HEK293T (cell line): ENCODE results near the gene SEMA4A.

Source experiments
- CTCF ChIA-PET: fragments of 350-600 bp; formaldehyde crosslinking; extraction: SDS; loops from one replicate; lab custom pipeline; 2021; ENCODE audit warnings: antibody characterized with exemption, inconsistent platforms; lab: Yijun Ruan, JAX
- POLR2A ChIA-PET: fragments of 350-600 bp; formaldehyde crosslinking; extraction: SDS; loops from one replicate; lab custom pipeline; 2020; ENCODE audit warnings: antibody characterized with exemption, inconsistent platforms; lab: Yijun Ruan, JAX
- DNase-seq: peaks from one replicate; pipeline ENCODE4 v3.0.0; 2012; ENCODE audit warnings: mixed read lengths; ENCODE audit errors: extremely low spot score
- ARNT ChIP-seq: fragments of 450-650 bp; IDR thresholded peaks from 2 replicates; pipeline ENCODE4 v1.6.1; 2017; ENCODE audit warnings: mild to moderate bottlenecking
- BHLHE40 ChIP-seq: fragments of 450-650 bp; IDR thresholded peaks from 2 replicates; pipeline ENCODE4 v1.6.1; 2016; ENCODE audit warnings: mild to moderate bottlenecking, moderate library complexity, borderline replicate concordance
- CTBP1 ChIP-seq: fragments of 450-650 bp; IDR thresholded peaks from 2 replicates; pipeline ENCODE4 v1.6.1; 2016; ENCODE audit warnings: borderline replicate concordance
- ELF4 ChIP-seq: fragments of 450-650 bp; IDR thresholded peaks from 2 replicates; pipeline ENCODE4 v1.6.1; 2017; ENCODE audit warnings: antibody characterized with exemption
- FOXA1 ChIP-seq: fragments of 450-650 bp; IDR thresholded peaks from 2 replicates; pipeline ENCODE4 v1.6.1; 2016; ENCODE audit warnings: mild to moderate bottlenecking
- FOXK2 ChIP-seq: fragments of 450-650 bp; IDR thresholded peaks from 2 replicates; pipeline ENCODE4 v1.6.1; 2016; ENCODE audit warnings: mild to moderate bottlenecking
- FOXM1 ChIP-seq: fragments of 450-650 bp; IDR thresholded peaks from 2 replicates; pipeline ENCODE4 v1.6.1; 2017; ENCODE audit warnings: mild to moderate bottlenecking, borderline replicate concordance
- HDGF ChIP-seq: fragments of 450-650 bp; IDR thresholded peaks from 2 replicates; pipeline ENCODE4 v1.6.1; 2017; ENCODE audit warnings: antibody characterized with exemption, borderline replicate concordance
- L3MBTL2 ChIP-seq: fragments of 450-650 bp; conservative IDR thresholded peaks from 2 replicates; pipeline ENCODE4 v1.6.1; 2016; ENCODE audit warnings: mild to moderate bottlenecking
- LEF1 ChIP-seq: fragments of 450-650 bp; IDR thresholded peaks from 2 replicates; pipeline ENCODE4 v1.6.1; 2017; ENCODE audit warnings: mild to moderate bottlenecking, borderline replicate concordance
- NFRKB ChIP-seq: fragments of 450-650 bp; IDR thresholded peaks from 2 replicates; pipeline ENCODE4 v1.6.1; 2016; ENCODE audit warnings: mild to moderate bottlenecking, moderate library complexity
- PKNOX1 ChIP-seq: fragments of 450-650 bp; IDR thresholded peaks from 2 replicates; pipeline ENCODE4 v1.6.1; 2016
- SP1 ChIP-seq: fragments of 450-650 bp; IDR thresholded peaks from 2 replicates; pipeline ENCODE4 v1.6.1; 2017
- SUZ12 ChIP-seq: fragments of 450-650 bp; IDR thresholded peaks from 2 replicates; pipeline ENCODE4 v1.6.1; 2016; ENCODE audit warnings: mild to moderate bottlenecking
- TARDBP ChIP-seq: fragments of 450-650 bp; IDR thresholded peaks from 2 replicates; pipeline ENCODE4 v1.6.1; 2016
- ZNF384 ChIP-seq: fragments of 450-650 bp; IDR thresholded peaks from 2 replicates; pipeline ENCODE4 v1.6.1; 2016

Gene SEMA4A

DNA sequence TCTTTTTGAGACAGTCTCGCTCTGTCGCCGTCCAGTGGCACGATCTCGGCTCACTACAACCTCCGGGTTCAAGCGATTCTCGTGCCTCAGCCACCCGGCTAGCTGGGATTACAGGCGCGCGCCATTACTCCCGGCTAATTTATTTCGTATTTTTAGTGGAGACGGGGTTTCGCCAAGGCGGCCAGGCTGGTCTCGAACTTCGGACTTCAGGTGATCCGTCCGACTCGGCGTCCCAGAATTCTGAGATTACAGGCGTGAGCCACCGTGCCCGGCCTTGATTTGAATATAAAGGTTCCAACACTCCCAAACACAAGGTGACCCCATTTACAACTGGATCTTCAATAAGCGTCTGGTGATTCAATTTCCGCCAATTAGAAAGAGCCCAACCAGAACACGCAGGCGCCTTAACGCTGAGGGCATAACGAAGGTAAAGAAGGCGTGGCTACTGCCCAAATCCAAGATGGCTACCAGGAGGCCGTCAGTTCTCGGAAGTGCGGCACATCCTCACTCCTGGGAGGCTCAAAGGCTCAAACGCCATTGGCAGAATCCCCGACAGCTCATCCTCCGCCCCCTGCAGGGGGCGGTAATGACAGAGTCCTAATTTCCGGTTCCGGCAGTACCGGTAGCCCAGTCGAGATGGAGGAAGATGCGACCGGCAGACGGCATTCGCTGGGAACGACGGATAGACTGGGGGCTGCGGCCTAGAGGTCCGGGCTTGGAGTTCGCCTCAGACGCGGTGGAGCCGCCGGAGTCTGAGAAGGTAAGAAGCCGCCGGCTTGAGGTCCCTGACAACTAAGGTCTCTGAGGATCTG, 40.3 kb downstream of the SEMA4A start, which contains the start of gene SLC25A44:
Gene SLC25A44, plus strand, starts transcription at position 617 of the 812 bp plus-strand sequence. CDS start 5,744 bp downstream, outside the sequence.
- peak; percentile 90 for TF ChIP-seq PKNOX1
- TF ChIP-seq L3MBTL2 = peak; percentile 72
- TF ChIP-seq ARNT = no peak
- TF ChIP-seq LEF1 = no peak
- TF ChIP-seq CTBP1 = no peak
- TF ChIP-seq ELF4 = peak; percentile 34
- no peak for TF ChIP-seq ZNF384
- POLR2A ChIA-PET = interaction anchor here (0.7 to 2.4 kb wide), 27 partner anchors 10 to 335 kb away, joined by 3 to 63 read pairs (median 4); partner anchors contain the start of genes PMF1, SEMA4A and SMG5

GRCh38 chr1:156194300-156194652, 40.9 kb downstream of the SEMA4A start:
- peak; percentile 39 for DNase-seq
- CTCF ChIA-PET = interaction anchor here (0.6 kb wide), 1 partner anchor 45 kb away, joined by 3 read pairs; no protein-coding TSS in a partner anchor
- no peak for TF ChIP-seq FOXM1
- TF ChIP-seq NFRKB = no peak
- TF ChIP-seq LEF1 = no peak
- no peak for TF ChIP-seq ELF4
- TF ChIP-seq SP1 = no peak
- no peak for TF ChIP-seq BHLHE40
- no peak for TF ChIP-seq PKNOX1
- no peak for TF ChIP-seq FOXA1
- TF ChIP-seq FOXK2 = no peak
- no peak for TF ChIP-seq TARDBP
- no peak for TF ChIP-seq ZNF384
- TF ChIP-seq CTBP1 = no peak
- TF ChIP-seq ARNT = no peak
- no peak; the same call in 1 of the 2 replicates for TF ChIP-seq L3MBTL2
- no peak for TF ChIP-seq HDGF
- POLR2A ChIA-PET = interaction anchor here (0.8 to 2.4 kb wide), 13 partner anchors 9 to 97 kb away, joined by 3 to 63 read pairs (median 5); partner anchors contain the start of genes PMF1 and SMG5

More for the DNA sequence above, 40.3 kb downstream of the SEMA4A start, which contains the start of gene SLC25A44:
- CTCF ChIA-PET = interaction anchor here (0.6 to 0.8 kb wide), 2 partner anchors 32 to 477 kb away, joined by 3 to 5 read pairs; no protein-coding TSS in a partner anchor
- peak; percentile 98 for DNase-seq

DNA sequence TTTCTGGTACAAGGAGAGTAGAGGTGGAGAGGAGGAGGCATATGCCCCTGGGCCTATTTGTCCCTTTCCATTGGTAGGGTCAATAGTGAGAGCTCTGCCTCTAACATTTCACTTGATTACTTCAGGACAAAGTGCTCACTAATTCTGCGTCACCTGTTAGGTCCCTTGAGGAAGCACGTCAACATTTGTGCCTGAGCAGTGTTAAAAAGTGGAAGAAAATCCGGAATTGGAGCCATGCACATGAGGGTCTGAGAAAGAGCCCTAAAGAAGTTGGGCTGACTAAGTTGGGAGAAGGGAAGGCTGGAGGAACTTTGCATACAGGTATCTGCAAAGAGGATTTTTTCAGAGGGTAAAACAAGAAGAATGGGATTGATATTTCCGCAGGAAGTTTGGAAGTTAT, 42.5 kb downstream of the SEMA4A start:
- ChIA-PET POLR2A (interaction anchor here (3.0 kb wide), 1 partner anchor 17 kb away, joined by 33 read pairs; the partner anchor contains the start of gene PMF1), CTCF (no interaction called here)
- DNase-seq = no peak
- TF ChIP-seq L3MBTL2 (no peak), ZNF384 (no peak), LEF1 (no peak), FOXK2 (no peak), FOXA1 (no peak), CTBP1 (no peak), NFRKB (no peak), ELF4 (no peak), TARDBP (no peak), BHLHE40 (no peak), HDGF (no peak), SP1 (no peak), ARNT (no peak), SUZ12 (no peak), FOXM1 (no peak), PKNOX1 (no peak)

DNA sequence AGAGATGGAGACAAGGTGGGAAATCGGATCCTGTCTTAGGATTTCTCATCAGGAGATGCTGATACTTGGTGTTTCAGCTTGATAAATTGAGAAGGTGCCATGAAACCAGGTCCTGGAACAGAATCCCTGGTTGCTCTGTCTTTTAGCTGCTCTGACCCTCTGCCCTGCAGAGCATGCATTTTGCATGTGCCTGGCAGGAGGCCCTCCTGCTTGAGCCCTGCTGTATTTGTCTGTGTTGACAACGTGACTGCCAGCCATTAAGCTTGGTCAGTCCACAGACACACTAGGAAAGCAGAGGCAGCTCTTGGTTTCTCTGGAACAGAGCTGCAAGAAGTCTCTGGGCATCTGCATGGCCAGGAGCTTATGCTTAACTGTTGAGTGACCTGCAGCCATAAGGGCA, 43.1 kb downstream of the SEMA4A start:
- TF ChIP-seq BHLHE40 (no peak), NFRKB (no peak), FOXK2 (no peak), ARNT (no peak), CTBP1 (no peak), PKNOX1 (no peak), ZNF384 (no peak), ELF4 (no peak), SP1 (no peak), FOXA1 (no peak)
- ChIA-PET POLR2A (interaction anchor here (0.7 to 3.0 kb wide), 2 partner anchors 16 to 69 kb away, joined by 3 to 33 read pairs; partner anchors contain the start of gene PMF1), CTCF (no interaction called here)
- DNase-seq = no peak

GRCh38 chr1:156198831-156199349, 45.5 kb downstream of the SEMA4A start:
- ChIA-PET POLR2A (interaction anchor here (0.6 to 5.0 kb wide), 3 partner anchors 7 to 14 kb away, joined by 3 to 33 read pairs (median 32); partner anchors contain the start of gene PMF1), CTCF (interaction anchor here (1.0 to 1.3 kb wide), 2 partner anchors 14 to 26 kb away, joined by 3 read pairs; partner anchors contain the start of gene PMF1)
- no peak for DNase-seq
- no peak for TF ChIP-seq NFRKB
- TF ChIP-seq BHLHE40 = no peak
- TF ChIP-seq ELF4 = no peak
- TF ChIP-seq CTBP1 = no peak
- no peak for TF ChIP-seq SP1
- no peak for TF ChIP-seq ZNF384
- no peak for TF ChIP-seq ARNT
- TF ChIP-seq LEF1 = no peak
- TF ChIP-seq FOXK2 = no peak
- TF ChIP-seq HDGF = no peak
- no peak for TF ChIP-seq L3MBTL2
- TF ChIP-seq FOXA1 = no peak
- no peak for TF ChIP-seq PKNOX1
- no peak for TF ChIP-seq TARDBP
- TF ChIP-seq SUZ12 = no peak
- no peak for TF ChIP-seq FOXM1
